Liver (tissue), 9 donors: ENCODE results near the gene INPP4A. TPM values are rescaled to one million over a fixed set of nuclear protein-coding genes. Genes with fewer than 3 reads are reported as not detected.

Source experiments
- DNase-seq: peaks from one replicate; pipeline ENCODE4 v3.0.0-alpha.2; 2017; ENCODE audit warnings: low spot score
- H3K27ac ChIP-seq, 2 donors: one replicate each; pipeline ENCODE4 v1.7.0; 2013; ENCODE audit warnings: inconsistent platforms in 2 of 2, low read length in 2 of 2, control low read depth in 1 of 2, low read depth in 1 of 2, mild to moderate bottlenecking in 1 of 2
- H3K27me3 ChIP-seq, 4 donors: one replicate each; pipeline versions ENCODE4 v1.6.1 to v1.7.0; 2013; ENCODE audit warnings: low read length in 3 of 4, inconsistent platforms in 1 of 4, mild to moderate bottlenecking in 1 of 4, moderate library complexity in 1 of 4; ENCODE audit not compliant: control insufficient read depth in 4 of 4, insufficient read depth in 4 of 4
- H3K36me3 ChIP-seq, 4 donors: one replicate each; pipeline versions ENCODE4 v1.6.1 to v1.7.0; 2013; ENCODE audit warnings: low read length in 3 of 4, mild to moderate bottlenecking in 3 of 4, low read depth in 1 of 4, moderate library complexity in 1 of 4; ENCODE audit not compliant: control insufficient read depth in 4 of 4, insufficient read depth in 3 of 4
- H3K4me1 ChIP-seq, 4 donors: one replicate each; pipeline versions ENCODE4 v1.6.1 to v1.7.0; 2013; ENCODE audit warnings: low read length in 3 of 4, mild to moderate bottlenecking in 3 of 4, moderate library complexity in 1 of 4; ENCODE audit not compliant: control insufficient read depth in 4 of 4, insufficient read depth in 4 of 4
- H3K4me3 ChIP-seq, 3 donors: one replicate each; pipeline versions ENCODE4 v1.6.1 to v1.7.0; 2013; ENCODE audit warnings: low read length in 3 of 3, control low read depth in 1 of 3, low read depth in 1 of 3, mild to moderate bottlenecking in 1 of 3
- H3K9ac ChIP-seq, 2 donors: one replicate each; pipeline ENCODE4 v1.7.0; 2013; ENCODE audit warnings: low read length in 2 of 2, mild to moderate bottlenecking in 2 of 2, moderate library complexity in 2 of 2, control low read depth in 1 of 2, low read depth in 1 of 2
- H3K9me3 ChIP-seq, 4 donors: one replicate each; pipeline versions ENCODE4 v1.6.1 to v1.7.0; 2013; ENCODE audit warnings: low read length in 3 of 4; ENCODE audit not compliant: control insufficient read depth in 4 of 4
- ATF3 ChIP-seq: IDR thresholded peaks from 2 replicates; pipeline ENCODE4 v1.6.1; 2016; ENCODE audit warnings: antibody characterized with exemption
- CTCF ChIP-seq: fragments of 150-350 bp; IDR thresholded peaks from 2 replicates; pipeline ENCODE4 v1.5.1; 2017; ENCODE audit warnings: improper control_type of control experiment, low read depth, low read length; ENCODE audit not compliant: missing input control
- EGR1 ChIP-seq, 2 donors: IDR thresholded peaks; 2 replicates each; pipeline ENCODE4 v1.6.1; 2016 to 2018; ENCODE audit warnings: antibody characterized with exemption in 2 of 2, low read depth in 2 of 2
- FOXA1 ChIP-seq: IDR thresholded peaks from 2 replicates; pipeline ENCODE4 v1.6.1; 2016; ENCODE audit warnings: antibody characterized with exemption
- FOXA2 ChIP-seq: IDR thresholded peaks from 2 replicates; pipeline ENCODE4 v1.6.1; 2016; ENCODE audit warnings: antibody characterized with exemption
- GABPA ChIP-seq, 2 donors: IDR thresholded peaks in 1 of 2; conservative IDR thresholded peaks in 1 of 2; 2 replicates each; pipeline ENCODE4 v1.6.1; 2016; ENCODE audit warnings: antibody characterized with exemption in 2 of 2, mild to moderate bottlenecking in 1 of 2, moderate library complexity in 1 of 2
- HNF4A ChIP-seq, 2 donors: conservative IDR thresholded peaks; 2 replicates each; pipeline ENCODE4 v1.6.1; 2016; ENCODE audit warnings: antibody characterized with exemption in 2 of 2, mild to moderate bottlenecking in 2 of 2
- HNF4G ChIP-seq: IDR thresholded peaks from 2 replicates; pipeline ENCODE4 v1.6.1; 2016; ENCODE audit warnings: antibody characterized with exemption
- JUND ChIP-seq, 2 donors: IDR thresholded peaks; 2 replicates each; pipeline ENCODE4 v1.6.1; 2016; ENCODE audit warnings: antibody characterized with exemption in 2 of 2
- NR2F2 ChIP-seq: IDR thresholded peaks from 2 replicates; pipeline ENCODE4 v1.6.1; 2016; ENCODE audit warnings: antibody characterized with exemption
- RAD21 ChIP-seq, 2 donors: IDR thresholded peaks; 2 replicates each; pipeline ENCODE4 v1.6.1; 2016; ENCODE audit warnings: antibody characterized with exemption in 2 of 2, mild to moderate bottlenecking in 2 of 2
- REST ChIP-seq: IDR thresholded peaks from 2 replicates; pipeline ENCODE4 v1.6.1; 2016; ENCODE audit warnings: antibody characterized with exemption, mild to moderate bottlenecking
- RXRA ChIP-seq, 2 donors: IDR thresholded peaks; 2 replicates each; pipeline ENCODE4 v1.6.1; 2017 to 2018; ENCODE audit warnings: antibody characterized with exemption in 2 of 2, mild to moderate bottlenecking in 1 of 2
- SP1 ChIP-seq: IDR thresholded peaks from 2 replicates; pipeline ENCODE4 v1.6.1; 2018; ENCODE audit warnings: antibody characterized with exemption, mild to moderate bottlenecking
- TAF1 ChIP-seq: conservative IDR thresholded peaks from 2 replicates; pipeline ENCODE4 v1.6.1; 2016; ENCODE audit warnings: antibody characterized with exemption, mild to moderate bottlenecking
- YY1 ChIP-seq: IDR thresholded peaks from 2 replicates; pipeline ENCODE4 v1.6.1; 2016; ENCODE audit warnings: antibody characterized with exemption, mild to moderate bottlenecking
- ZBTB33 ChIP-seq: IDR thresholded peaks from 2 replicates; pipeline ENCODE4 v1.6.1; 2016; ENCODE audit warnings: antibody characterized with exemption
- WGBS: extraction: QIAGEN DNeasy Blood & Tissue Kit; methylation state at CpG from one replicate; pipeline ENCODE4 v1.1.7; 2013; 5-methylcytosine and 5-hydroxymethylcytosine counted together
- polyA plus RNA-seq, 2 donors: library from polyadenylated mRNA; stranded (reverse) in 1 of 2; unstranded in 1 of 2; fragments of 200-250 nt in 1 of 2; fragments of >200 nt in 1 of 2; fragmentation: Nextera tagmentation in 1 of 2; extraction: Ambion mirVana in 1 of 2; gene quantifications; one replicate each; pipeline versions ENCODE4 v1.2.1 to v1.2.3, GENCODE V29; 2013 to 2015
- total RNA-seq, 2 donors: library from RNA; depleted of rRNA; stranded (reverse); fragments of >200 nt; gene quantifications; one replicate each; pipeline ENCODE4 v1.2.3, GENCODE V29; 2014
- donor health status: healthy.
- donor health status: healthy.
- donor health status: healthy.
- donor health status: healthy.
- donor health status: healthy.

Gene INPP4A
- total and polyA plus RNA-seq, 4 donors, result 2.9 to 14.9 (median 7.2) TPM

GRCh38 chr2:98441706-98442450 lies 2.8 kb upstream of the INPP4A start (continued):
- TF ChIP-seq EGR1 (IDR thresholded peaks at IDR 0.05; ENCODE audit: low read depth in 2 of 2) (no peak), TAF1 (no peak), NR2F2 (no peak), ATF3 (no peak), ZBTB33 (no peak), SP1 (no peak), JUND (IDR thresholded peaks at IDR 0.05) (no peak)

- Histone ChIP-seq H3K4me3 (no peak overlapping the region), H3K27ac (no peak overlapping the region), H3K36me3 (no peaks in the 10 kb centered on the region), H3K27me3 (no peaks in the 10 kb centered on the region), H3K4me1 (peaks cover 0 to 14% (median 11%) of the 10 kb centered on the region in 4 donors), H3K9ac (no peak overlapping the region), H3K9me3 (no peaks in the 10 kb centered on the region)
- TF ChIP-seq FOXA1 (no peak), HNF4A (conservative IDR thresholded peaks at IDR 0.05) (no peak), REST (no peak), ZBTB33 (no peak), CTCF (no peak), EGR1 (IDR thresholded peaks at IDR 0.05; ENCODE audit: low read depth in 2 of 2) (no peak), GABPA (IDR thresholded peaks at IDR 0.05 in 1 of 2, conservative IDR thresholded peaks at IDR 0.05 in 1 of 2) (no peak), YY1 (no peak), NR2F2 (no peak), JUND (IDR thresholded peaks at IDR 0.05) (no peak), TAF1 (no peak), HNF4G (no peak), RXRA (IDR thresholded peaks at IDR 0.05) (no peak), RAD21 (IDR thresholded peaks at IDR 0.05) (no peak), ATF3 (no peak), FOXA2 (no peak)
- no peak for DNase-seq
- WGBS, result 71% methylated on average over 4 of the region's 4 CpGs
Observed at GRCh38 chr2:98442488-98442887, 2.2 kb upstream of the INPP4A start.
